Upper lobe of left lung (tissue), 6 donors: ENCODE results near the gene XPO6. TPM values are rescaled to one million over a fixed set of nuclear protein-coding genes. Genes with fewer than 3 reads are reported as not detected.

Source experiments
- ATAC-seq, 2 donors: fragments of 200-7000 bp; cut with Tn5 transposase; one replicate each; pipeline ENCODE4 v1.9.1; 2022; ENCODE audit warnings: mild to moderate bottlenecking in 2 of 2, moderate library complexity in 2 of 2; ENCODE audit not compliant: low FRiP score in 2 of 2
- DNase-seq, 2 donors: peaks; one replicate each; pipeline ENCODE4 v3.0.0-alpha.2; 2019 to 2020
- H3K27ac ChIP-seq, 4 donors: fragments of 200-600 bp; sonication (generic); one replicate each; pipeline ENCODE4 v1.5.1; 2016 to 2019
- H3K27me3 ChIP-seq, 4 donors: fragments of 200-600 bp; sonication (generic); one replicate each; pipeline ENCODE4 v1.5.1; 2017 to 2019
- H3K36me3 ChIP-seq, 4 donors: fragments of 200-600 bp; sonication (generic); one replicate each; pipeline ENCODE4 v1.5.1; 2016 to 2019
- H3K4me1 ChIP-seq, 4 donors: fragments of 200-600 bp; sonication (generic); one replicate each; pipeline ENCODE4 v1.5.1; 2018 to 2019
- H3K4me3 ChIP-seq, 4 donors: fragments of 200-600 bp; sonication (generic); one replicate each; pipeline ENCODE4 v1.5.1; 2017 to 2019; ENCODE audit warnings: mild to moderate bottlenecking in 2 of 4, moderate library complexity in 1 of 4
- H3K9me3 ChIP-seq, 4 donors: fragments of 200-600 bp; sonication (generic); one replicate each; pipeline ENCODE4 v1.5.1; 2018 to 2019
- CTCF ChIP-seq, 6 experiments: fragments of 450-650 bp in 4 of 6; fragments of 200-600 bp in 2 of 6; sonication (generic) in 2 of 6; IDR thresholded peaks; one replicate each; pipeline ENCODE4 v1.5.1; 2016 to 2019; ENCODE audit warnings: antibody characterized with exemption in 6 of 6
- EP300 ChIP-seq, 4 donors: sonication (generic); formaldehyde crosslinking; IDR thresholded peaks; one replicate each; pipeline ENCODE4 v1.5.1; 2017; ENCODE audit warnings: antibody characterized with exemption in 4 of 4, control low read depth in 2 of 4
- POLR2A ChIP-seq, 4 donors: fragments of 450-650 bp; IDR thresholded peaks; one replicate each; pipeline ENCODE4 v1.5.1; 2016 to 2017; ENCODE audit warnings: antibody characterized with exemption in 4 of 4, mild to moderate bottlenecking in 2 of 4
- POLR2AphosphoS5 ChIP-seq, 2 donors: sonication (generic); formaldehyde crosslinking; IDR thresholded peaks; one replicate each; pipeline ENCODE4 v1.5.1; 2017; ENCODE audit warnings: antibody characterized with exemption in 2 of 2
- WGBS, 2 donors: methylation state at CpG; one replicate each; pipeline ENCODE4 v1.1.5; 2017 to 2018; 5-methylcytosine and 5-hydroxymethylcytosine counted together
- total RNA-seq, 6 donors: library from RNA; depleted of rRNA in 4 of 6; stranded (reverse); fragments of >200 nt in 4 of 6; gene quantifications; one replicate each; pipeline versions ENCODE4 v1.1.0 to v1.2.1, GENCODE V29; 2016 to 2021
- donor health status: DM: no; HTN: no; CAD: no; lungs with moderate emphysema.
- donor health status: DM: no; HTN: yes; CAD: no; lungs with severe emphysema.

Gene XPO6
- total RNA-seq, 6 donors from 2014 or later, result 95.5 to 256 (median 129) TPM

- ATAC-seq (no peak), DNase-seq (no peak)
- Histone ChIP-seq H3K27ac (no peak overlapping the region), H3K4me3 (no peak overlapping the region), H3K36me3 (no peaks in the 10 kb centered on the region), H3K27me3 (peaks cover 0 to 24% (median 10%) of the 10 kb centered on the region in 4 donors), H3K4me1 (peaks cover 0 to 21% (median 4%) of the 10 kb centered on the region in 4 donors), H3K9me3 (no peaks in the 10 kb centered on the region)
- TF ChIP-seq EP300 (IDR thresholded peaks at IDR 0.05) (no peak), POLR2A (IDR thresholded peaks at IDR 0.05) (no peak), CTCF (IDR thresholded peaks at IDR 0.05) (no peak), POLR2AphosphoS5 (IDR thresholded peaks at IDR 0.05) (no peak)
- WGBS, 2 donors, result 57% methylated on average over 3 of the region's 3 CpGs; no CpG with 5 or more reads in 1 of the 2 donors
Measured at GRCh38 chr16:28064150-28064549, 147.6 kb downstream of the XPO6 start.

GRCh38 chr16:28063591-28064061, 148.1 kb downstream of the XPO6 start, which contains the start of gene GSG1L:
Gene GSG1L, minus strand, starts transcription at chr16:28063714. Its CDS starts 290 bp downstream, at chr16:28063424.
- no peak for DNase-seq

GRCh38 chr16:28062847-28063521, 148.8 kb downstream of the XPO6 start:
- peaks cover 0 to 24% (median 10%) of the 10 kb centered on the region in 4 donors for H3K27me3 ChIP-seq
- no peaks in the 10 kb centered on the region for H3K9me3 ChIP-seq
- DNase-seq (peak in 1 of 2 donors; percentile 82), ATAC-seq (no peak)
- WGBS, 2 donors, result 2% methylated on average over 20 of the region's 99 CpGs; no CpG with 5 or more reads in 1 of the 2 donors
- TF ChIP-seq POLR2AphosphoS5 (IDR thresholded peaks at IDR 0.05), result no peak
- TF ChIP-seq CTCF (IDR thresholded peaks at IDR 0.05), result no peak
- TF ChIP-seq EP300 (IDR thresholded peaks at IDR 0.05), result no peak
- no peak for TF ChIP-seq POLR2A (IDR thresholded peaks at IDR 0.05)
- H3K4me1 ChIP-seq, result peaks cover 0 to 21% (median 3%) of the 10 kb centered on the region in 4 donors
- H3K27ac ChIP-seq, result no peak overlapping the region
- no peaks in the 10 kb centered on the region for H3K36me3 ChIP-seq
- peak overlapping the region in 3 of 4 donors; percentile 21 to 29 (median 28) for H3K4me3 ChIP-seq

More at GRCh38 chr16:28063591-28064061, 148.1 kb downstream of the XPO6 start, which contains the start of gene GSG1L:
- Histone ChIP-seq H3K36me3 (no peaks in the 10 kb centered on the region), H3K27me3 (peaks cover 0 to 24% (median 10%) of the 10 kb centered on the region in 4 donors), H3K27ac (no peak within 1 kb of the TSS), H3K4me3 (peak within 1 kb of the TSS in 3 of 4 donors; percentile 21 to 29 (median 28)), H3K4me1 (peaks cover 0 to 21% (median 4%) of the 10 kb centered on the region in 4 donors), H3K9me3 (no peaks in the 10 kb centered on the region)
- ATAC-seq, result no peak
- TF ChIP-seq POLR2AphosphoS5 (IDR thresholded peaks at IDR 0.05) (no peak), EP300 (IDR thresholded peaks at IDR 0.05) (no peak)
- 0 to 7% methylated on average over 2 to 25 of the region's 54 CpGs for WGBS, 2 donors

- Histone ChIP-seq H3K9me3 (no peaks in the 10 kb centered on the region), H3K27ac (no peak overlapping the region), H3K36me3 (no peaks in the 10 kb centered on the region), H3K4me3 (peak overlapping the region in 3 of 4 donors; percentile 21 to 29 (median 28)), H3K4me1 (peaks cover 0 to 16% (median 2%) of the 10 kb centered on the region in 4 donors), H3K27me3 (peaks cover 0 to 24% (median 10%) of the 10 kb centered on the region in 4 donors)
- ATAC-seq (no peak), DNase-seq (no peak)
- TF ChIP-seq POLR2A (IDR thresholded peaks at IDR 0.05), result no peak
- TF ChIP-seq EP300 (IDR thresholded peaks at IDR 0.05), result no peak
- TF ChIP-seq POLR2AphosphoS5 (IDR thresholded peaks at IDR 0.05), result no peak
- no peak for TF ChIP-seq CTCF (IDR thresholded peaks at IDR 0.05)
- 11 to 15% methylated on average over 8 to 24 of the region's 39 CpGs for WGBS, 2 donors
Measured at GRCh38 chr16:28062261-28062846, 149.4 kb downstream of the XPO6 start.
